Panc1 (cell line): Measurements from ENCODE around the gene HOXB13. TPM values are rescaled to one million over a fixed set of nuclear protein-coding genes. Genes with fewer than 3 reads are reported as not detected.

ENCODE experiments used
- ATAC-seq: fragments of 200-7000 bp; cut with Tn5 transposase; 2 replicates; pipeline ENCODE4 v1.9.1; 2020; ENCODE audit warnings: mild to moderate bottlenecking, moderate library complexity
- BruUV-seq: library from RNA; stranded (reverse); fragments of 400-500 nt; replicated peaks from 2 replicates; lab custom pipeline; 2021; lab: Mats Ljungman, UMichigan
- CTCF ChIA-PET: fragments of 300-600 bp; sonication (Branson Sonifier 250); formaldehyde crosslinking; loops from one replicate; lab custom pipeline; 2022; ENCODE audit warnings: antibody characterized with exemption; lab: Charles Lee
- POLR2A ChIA-PET: fragments of 300-600 bp; sonication (Branson Sonifier 250); formaldehyde crosslinking; loops from one replicate; lab custom pipeline; 2022; ENCODE audit warnings: antibody characterized with exemption; lab: Charles Lee
- DNase-seq: peaks from one replicate; pipeline ENCODE4 v3.0.0-alpha.2; 2010; ENCODE audit warnings: low read depth, low spot score
- H3K27ac ChIP-seq: 2 replicates; pipeline ENCODE4 v1.5.1; 2011; ENCODE audit warnings: mild to moderate bottlenecking, low read length, inconsistent platforms
- H3K27me3 ChIP-seq: fragments of 200-500 bp; sonication (Bioruptor generic); 2 replicates; pipeline ENCODE4 v1.6.0; 2014; ENCODE audit warnings: low read length, inconsistent platforms; ENCODE audit not compliant: control insufficient read depth, insufficient read depth
- H3K36me3 ChIP-seq: fragments of 200-500 bp; sonication (Bioruptor generic); 2 replicates; pipeline ENCODE4 v1.5.1; 2014; ENCODE audit warnings: inconsistent platforms, mild to moderate bottlenecking, low read length, moderate library complexity; ENCODE audit not compliant: control insufficient read depth, insufficient read depth
- H3K4me1 ChIP-seq: 2 replicates; pipeline ENCODE4 v1.5.1; 2011; ENCODE audit warnings: inconsistent platforms, mild to moderate bottlenecking, low read length, moderate library complexity; ENCODE audit not compliant: control insufficient read depth, insufficient read depth
- H3K4me3 ChIP-seq, 2 experiments: 2 replicates each; pipeline ENCODE4 v1.5.1; 2011 to 2012; ENCODE audit warnings: low read depth in 2 of 2, low read length in 2 of 2, mild to moderate bottlenecking in 2 of 2, inconsistent platforms in 1 of 2, moderate library complexity in 1 of 2
- H3K9me3 ChIP-seq: fragments of 200-500 bp; sonication (Bioruptor generic); 2 replicates; pipeline ENCODE4 v1.5.1; 2014; ENCODE audit warnings: low read depth, mild to moderate bottlenecking, inconsistent platforms, low read length, moderate library complexity; ENCODE audit not compliant: control insufficient read depth, insufficient read depth
- CTCF ChIP-seq: fragments of 450-650 bp; IDR thresholded peaks from 2 replicates; pipeline ENCODE4 v1.5.1; 2017; ENCODE audit warnings: mild to moderate bottlenecking
- POLR2AphosphoS5 ChIP-seq: IDR thresholded peaks from 2 replicates; pipeline ENCODE4 v1.6.1; 2012; ENCODE audit warnings: mild to moderate bottlenecking, low read depth, low read length, moderate library complexity
- REST ChIP-seq, 2 experiments: IDR thresholded peaks; 2 replicates each; pipeline ENCODE4 v1.6.1; 2011 to 2012; ENCODE audit warnings: low read depth in 2 of 2, control low read depth in 1 of 2, low read length in 1 of 2, mild to moderate bottlenecking in 1 of 2, moderate library complexity in 1 of 2; ENCODE audit not compliant: insufficient read depth in 1 of 2
- SIN3A ChIP-seq: IDR thresholded peaks from 2 replicates; pipeline ENCODE4 v1.6.1; 2012; ENCODE audit warnings: low read depth, mild to moderate bottlenecking, low read length, moderate library complexity, borderline replicate concordance; ENCODE audit not compliant: insufficient read depth
- TCF7L2 ChIP-seq: IDR thresholded peaks from 2 replicates; pipeline ENCODE4 v1.6.1; 2011; ENCODE audit warnings: mild to moderate bottlenecking, low read depth, low read length, inconsistent platforms
- in situ Hi-C: cut with HindIII; loops from 2 replicates; pipeline ENCODE4 v1.10.0; 2016; ENCODE audit warnings: low sequenced_read_pairs, low pct_unique_long_range_greater_than_20kb
- intact Hi-C: fragments of 100-400 bp; cut with micrococcal nuclease; formaldehyde crosslinking; loops from one replicate; pipeline ENCODE4 v1.10.0; 2022; ENCODE audit not compliant: unreplicated experiment
- total RNA-seq: library from RNA; stranded (reverse); gene quantifications from one replicate; pipeline ENCODE4 v1.2.1, GENCODE V29; 2021; ENCODE audit not compliant: unreplicated experiment

The HOXB13 gene
- total RNA-seq, 1 experiment from 2014 or later: 8.1 TPM

DNA sequence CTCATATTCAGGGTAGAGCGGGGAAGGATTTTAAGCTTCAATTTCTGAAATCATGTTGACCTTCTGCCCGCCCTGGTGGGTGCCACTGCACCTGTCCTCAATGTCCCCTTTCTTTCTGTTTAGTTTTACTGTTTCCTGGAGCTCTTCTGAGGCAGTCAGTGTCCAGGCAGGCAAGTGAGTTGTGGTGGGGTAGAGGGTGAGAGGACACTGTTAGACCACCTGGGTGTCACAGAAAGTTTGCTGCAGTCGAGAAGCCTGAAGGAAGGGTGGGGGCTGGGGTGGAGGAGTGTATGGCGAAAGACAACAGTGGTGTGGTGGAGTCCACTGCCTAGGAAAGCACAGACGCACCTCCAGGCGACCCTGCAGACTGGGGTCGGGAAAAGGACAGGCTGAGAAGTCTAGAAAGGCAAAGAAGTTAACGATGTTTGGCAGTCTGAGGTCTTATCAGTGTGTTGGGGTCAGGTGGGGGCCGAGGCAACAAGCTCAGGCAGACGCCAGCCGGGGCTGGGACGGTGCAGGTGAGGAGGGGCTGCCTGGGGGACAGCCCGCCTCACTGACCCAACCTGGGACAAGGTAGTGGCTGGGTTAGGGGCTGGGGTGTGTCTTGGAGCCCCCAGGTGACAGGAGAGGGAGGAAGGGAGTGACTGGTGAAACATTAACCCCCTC lies 23.3 kb upstream of the HOXB13 start:
- BruUV-seq: no TSS peak
- DNase-seq (no peak), ATAC-seq (peak; percentile 10; the same call in 1 of the 2 replicates)
- in situ Hi-C loops (no loop called here), intact Hi-C loops (no loop called here)
- H3K36me3 ChIP-seq: no peaks in the 10 kb centered on the region
- H3K27ac ChIP-seq: no peak overlapping the region; the same call in 1 of the 2 replicates
- peaks cover 4% of the 10 kb centered on the region; the same call in 1 of the 2 replicates for H3K27me3 ChIP-seq
- H3K4me3 ChIP-seq: no peak overlapping the region
- TF ChIP-seq SIN3A: no peak
- TF ChIP-seq CTCF: no peak
- no peak for TF ChIP-seq REST (IDR thresholded peaks at IDR 0.05; ENCODE audit: insufficient read depth in 1 of 2, low read depth in 2 of 2, low read length in 1 of 2)
- TF ChIP-seq POLR2AphosphoS5: no peak
- no peak for TF ChIP-seq TCF7L2
- CTCF ChIA-PET: interaction anchor here (0.7 to 1.8 kb wide), 7 partner anchors 27 to 133 kb away, joined by 3 to 17 read pairs (median 5); no protein-coding TSS in a partner anchor
- H3K4me1 ChIP-seq: peaks cover 14% of the 10 kb centered on the region
- H3K9me3 ChIP-seq: no peaks in the 10 kb centered on the region
- POLR2A ChIA-PET: interaction anchor here (0.5 kb wide), 2 partner anchors 126 to 883 kb away, joined by 3 to 6 read pairs; no protein-coding TSS in a partner anchor

DNA sequence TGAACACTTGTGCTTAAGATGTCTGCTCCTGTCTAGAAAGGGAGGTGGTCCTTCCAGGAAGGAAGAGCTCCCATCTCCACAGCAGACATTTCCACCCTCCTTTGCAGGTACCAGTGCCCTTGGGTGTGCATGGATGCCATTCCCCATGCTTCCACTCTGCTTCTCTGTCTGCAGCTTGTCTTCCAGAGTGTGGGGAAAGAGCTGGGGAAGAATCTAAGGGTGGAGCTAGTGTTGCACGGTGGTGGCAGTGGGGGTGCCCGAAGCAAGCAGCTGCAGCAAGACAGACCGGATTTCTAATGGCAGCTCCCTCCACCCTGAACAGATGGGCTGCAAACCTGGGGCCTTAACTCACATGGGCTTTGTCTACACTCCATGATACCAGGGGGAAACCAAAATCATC lies 22.6 kb upstream of the HOXB13 start:
- intact Hi-C loops: no loop called here
- H3K4me1 ChIP-seq: peaks cover 14% of the 10 kb centered on the region
- H3K9me3 ChIP-seq: no peaks in the 10 kb centered on the region
- TF ChIP-seq CTCF (no peak), REST (IDR thresholded peaks at IDR 0.05; ENCODE audit: insufficient read depth in 1 of 2, low read depth in 2 of 2, low read length in 1 of 2) (no peak), TCF7L2 (no peak), POLR2AphosphoS5 (no peak), SIN3A (no peak)
- H3K27ac ChIP-seq: no peak overlapping the region
- no peaks in the 10 kb centered on the region for H3K36me3 ChIP-seq
- POLR2A ChIA-PET: no interaction called here
- H3K4me3 ChIP-seq: no peak overlapping the region
- in situ Hi-C loops: no loop called here
- BruUV-seq: no TSS peak
- ATAC-seq (peak; percentile 63), DNase-seq (no peak)
- H3K27me3 ChIP-seq: peaks cover 4% of the 10 kb centered on the region; the same call in 1 of the 2 replicates
- CTCF ChIA-PET: interaction anchor here (0.7 to 1.8 kb wide), 8 partner anchors 23 to 133 kb away, joined by 3 to 17 read pairs (median 6); partner anchors contain the start of gene HOXB13
